ENCODE measurements around the gene RMDN3. TPM values are rescaled to one million over a fixed set of nuclear protein-coding genes. Genes with fewer than 3 reads are reported as not detected.

RMDN3 gene
- total and polyA plus RNA-seq, 3 donors from 2014 or later = 31.5 to 37.3 (median 33.1) TPM

- no peaks in the 10 kb centered on the region for H3K4me1 ChIP-seq
- no peak for DNase-seq
- H3K27ac ChIP-seq = no peak overlapping the region
- no peaks in the 10 kb centered on the region for H3K9me3 ChIP-seq
- H3K36me3 ChIP-seq (ENCODE audit: low read depth, missing control alignments) = no peaks in the 10 kb centered on the region
- WGBS, 2 donors = 87 to 91% methylated on average over 10 of the region's 10 CpGs
- intact Hi-C loops (cut with DNase I; ENCODE audit: low total_unique reads) = no loop called here
- no peaks in the 10 kb centered on the region for H3K27me3 ChIP-seq
- no peak overlapping the region for H3K4me3 ChIP-seq
- TF ChIP-seq CTCF (IDR thresholded peaks at IDR 0.05) = no peak
- TF ChIP-seq POLR2A (IDR thresholded peaks at IDR 0.05) = no peak
Measured at GRCh38 chr15:40775007-40775406, 20.0 kb upstream of the RMDN3 start.

DNA sequence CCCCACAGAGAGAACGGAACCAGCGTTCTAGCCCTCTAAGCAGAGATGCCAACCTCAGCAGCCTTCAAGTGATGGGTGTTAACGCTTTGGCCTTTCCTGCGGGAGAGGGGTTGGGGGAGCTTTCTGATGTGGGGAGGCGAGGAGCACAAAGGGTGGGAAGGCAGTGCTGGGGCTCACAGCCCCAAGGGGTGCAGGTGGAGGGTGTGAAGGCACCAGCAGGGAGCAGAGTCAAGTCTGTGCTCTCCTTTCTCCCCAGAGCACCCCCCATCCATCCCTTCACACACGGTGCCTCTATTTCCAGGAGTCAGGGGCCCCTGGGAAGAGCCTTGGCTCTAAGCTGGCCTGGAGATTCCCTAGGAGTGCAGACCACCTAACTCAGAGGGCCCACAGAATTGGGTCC is 18.8 kb upstream of the RMDN3 start:
- no peaks in the 10 kb centered on the region for H3K36me3 ChIP-seq (ENCODE audit: low read depth, missing control alignments)
- no peak overlapping the region for H3K27ac ChIP-seq
- H3K4me3 ChIP-seq = no peak overlapping the region
- no peak for DNase-seq
- WGBS, 2 donors = 94% methylated on average over 6 of the region's 6 CpGs
- TF ChIP-seq POLR2A (IDR thresholded peaks at IDR 0.05) (no peak), CTCF (IDR thresholded peaks at IDR 0.05) (no peak)
- intact Hi-C loops (cut with DNase I; ENCODE audit: low total_unique reads) = no loop called here
- H3K27me3 ChIP-seq = no peaks in the 10 kb centered on the region
- no peaks in the 10 kb centered on the region for H3K4me1 ChIP-seq
- H3K9me3 ChIP-seq = no peaks in the 10 kb centered on the region

GRCh38 chr15:40773496-40773895 is 18.4 kb upstream of the RMDN3 start:
- no peak for TF ChIP-seq POLR2A (IDR thresholded peaks at IDR 0.05)
- TF ChIP-seq CTCF (IDR thresholded peaks at IDR 0.05) = no peak
- no peak overlapping the region for H3K27ac ChIP-seq
- H3K4me3 ChIP-seq = no peak overlapping the region
- DNase-seq = no peak
- H3K4me1 ChIP-seq = no peaks in the 10 kb centered on the region
- H3K9me3 ChIP-seq = no peaks in the 10 kb centered on the region
- WGBS, 2 donors = 90 to 100% methylated on average over 1 to 8 of the region's 8 CpGs
- intact Hi-C loops (cut with DNase I; ENCODE audit: low total_unique reads) = no loop called here
- H3K36me3 ChIP-seq (ENCODE audit: low read depth, missing control alignments) = no peaks in the 10 kb centered on the region
- no peaks in the 10 kb centered on the region for H3K27me3 ChIP-seq

DNA sequence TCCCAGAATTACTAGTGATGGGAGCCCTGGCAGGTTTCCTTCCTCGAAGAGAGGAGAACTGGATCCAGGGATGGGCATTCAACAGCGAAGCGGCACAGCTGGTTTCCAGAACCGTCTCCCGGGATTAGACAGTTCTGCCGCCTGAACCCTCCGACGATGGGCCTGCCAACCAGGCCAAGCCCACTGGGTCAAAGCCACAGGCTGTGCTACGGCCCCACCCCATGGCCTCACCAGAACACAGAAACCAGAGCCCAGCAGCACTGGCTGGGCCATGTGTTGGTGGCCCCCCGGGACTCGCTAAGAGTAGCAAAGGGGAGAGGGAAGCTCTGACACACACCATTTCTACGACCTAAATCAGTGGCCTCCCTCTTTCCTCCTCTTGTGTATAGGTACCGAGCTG is 17.0 kb upstream of the RMDN3 start:
- Histone ChIP-seq H3K4me3 (no peak overlapping the region), H3K9me3 (no peaks in the 10 kb centered on the region), H3K36me3 (ENCODE audit: low read depth, missing control alignments) (no peaks in the 10 kb centered on the region), H3K27me3 (no peaks in the 10 kb centered on the region), H3K27ac (no peak overlapping the region), H3K4me1 (no peaks in the 10 kb centered on the region)
- WGBS, 2 donors = 79 to 95% methylated on average over 11 to 13 of the region's 13 CpGs
- intact Hi-C loops (cut with DNase I; ENCODE audit: low total_unique reads) = no loop called here
- TF ChIP-seq CTCF (IDR thresholded peaks at IDR 0.05) (no peak), POLR2A (IDR thresholded peaks at IDR 0.05) (no peak)
- no peak for DNase-seq

- Histone ChIP-seq H3K27me3 (no peaks in the 10 kb centered on the region), H3K4me1 (peaks cover under 1% of the 10 kb centered on the region), H3K36me3 (ENCODE audit: low read depth, missing control alignments) (no peaks in the 10 kb centered on the region), H3K9me3 (no peaks in the 10 kb centered on the region), H3K4me3 (no peak overlapping the region), H3K27ac (no peak overlapping the region)
- intact Hi-C loops (cut with DNase I; ENCODE audit: low total_unique reads) = no loop called here
- DNase-seq = no peak
- 83 to 96% methylated on average over 5 of the region's 5 CpGs for WGBS, 2 donors
- TF ChIP-seq CTCF (IDR thresholded peaks at IDR 0.05) (no peak), POLR2A (IDR thresholded peaks at IDR 0.05) (no peak)
Measured at GRCh38 chr15:40771242-40771641, 16.2 kb upstream of the RMDN3 start.

Measured in testis (tissue), 3 donors.